ENCODE results near the gene DNM1. TPM values are rescaled to one million over a fixed set of nuclear protein-coding genes. Genes with fewer than 3 reads are reported as not detected.

Gene DNM1
- total and polyA plus RNA-seq, 7 donors, result 1.1 to 5.4 (median 2.1) TPM

GRCh38 chr9:128232528-128233428, 29.6 kb downstream of the DNM1 start:
- TF ChIP-seq CTCF (IDR thresholded peaks at IDR 0.05), result no peak
- no peaks in the 10 kb centered on the region for H3K4me1 ChIP-seq
- H3K9me3 ChIP-seq, result no peaks in the 10 kb centered on the region
- no peak for ATAC-seq
- no peak overlapping the region for H3K27ac ChIP-seq
- no peak for DNase-seq
- 77 to 82% (median 82%) methylated on average over 19 to 22 of the region's 22 CpGs for WGBS, 3 donors
- no peak overlapping the region for H3K4me3 ChIP-seq
- H3K27me3 ChIP-seq (ENCODE audit: insufficient read depth in 3 of 3, low read length in 2 of 3), result no peaks in the 10 kb centered on the region
- intact Hi-C loops (cut with DNase I), result no loop called here
- no peaks in the 10 kb centered on the region for H3K36me3 ChIP-seq (ENCODE audit: insufficient read depth in 1 of 2, low read depth in 1 of 2)

DNA sequence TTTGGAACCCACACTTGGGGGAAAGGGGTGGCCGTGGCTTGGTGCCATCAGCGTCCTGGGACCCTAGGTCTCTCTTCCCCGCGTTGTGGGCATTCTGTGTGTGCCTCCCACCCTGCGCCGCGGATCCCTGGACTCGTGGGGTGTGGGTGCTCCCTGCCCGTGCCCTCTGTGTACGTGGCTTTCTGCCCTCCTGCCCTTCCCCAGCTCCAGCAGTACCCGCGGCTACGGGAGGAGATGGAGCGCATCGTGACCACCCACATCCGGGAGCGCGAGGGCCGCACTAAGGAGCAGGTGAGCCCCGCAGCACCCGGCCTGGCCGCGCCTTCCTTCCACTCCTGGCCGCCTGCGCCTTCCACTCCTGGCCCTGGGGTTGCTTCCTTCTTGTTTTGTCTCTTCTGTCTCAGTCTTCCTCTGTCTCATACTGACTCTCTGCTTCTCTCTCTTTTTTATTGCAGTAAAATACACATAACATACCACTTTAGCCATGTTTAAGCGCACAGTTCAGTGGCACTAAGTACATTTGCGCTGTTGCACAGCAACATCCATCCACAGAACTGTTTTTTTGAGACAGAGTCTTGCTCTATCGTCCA, 30.7 kb downstream of the DNM1 start:
- Histone ChIP-seq H3K4me1 (no peaks in the 10 kb centered on the region), H3K36me3 (ENCODE audit: insufficient read depth in 1 of 2, low read depth in 1 of 2) (no peaks in the 10 kb centered on the region), H3K9me3 (no peaks in the 10 kb centered on the region), H3K27ac (no peak overlapping the region), H3K27me3 (ENCODE audit: insufficient read depth in 3 of 3, low read length in 2 of 3) (no peaks in the 10 kb centered on the region), H3K4me3 (no peak overlapping the region)
- intact Hi-C loops (cut with DNase I), result no loop called here
- DNase-seq (no peak), ATAC-seq (no peak)
- TF ChIP-seq CTCF (IDR thresholded peaks at IDR 0.05), result no peak
- WGBS, 3 donors, result 82 to 88% (median 83%) methylated on average over 28 of the region's 28 CpGs

DNA sequence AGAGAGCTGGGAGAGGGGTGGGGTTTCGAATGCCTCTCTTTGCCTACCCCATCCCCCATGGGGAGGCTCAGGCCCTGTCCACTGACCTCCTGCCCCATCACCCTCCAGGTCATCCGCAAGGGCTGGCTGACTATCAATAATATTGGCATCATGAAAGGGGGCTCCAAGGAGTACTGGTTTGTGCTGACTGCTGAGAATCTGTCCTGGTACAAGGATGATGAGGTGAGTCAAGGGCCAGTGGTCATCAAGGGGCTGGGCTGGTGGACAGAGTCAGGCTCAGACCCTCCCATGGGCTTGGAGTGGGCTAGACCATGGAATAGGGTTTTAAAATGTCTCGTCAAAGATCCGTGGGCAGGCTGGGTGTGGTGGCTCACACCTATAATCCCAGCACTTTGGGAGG, 38.9 kb downstream of the DNM1 start:
- ATAC-seq (no peak), DNase-seq (no peak)
- no peak for TF ChIP-seq CTCF (IDR thresholded peaks at IDR 0.05)
- no peaks in the 10 kb centered on the region for H3K9me3 ChIP-seq
- H3K4me3 ChIP-seq, result no peak overlapping the region
- intact Hi-C loops (cut with DNase I), result loop anchor here in 1 of 2 donors (10.0 kb wide), 1 partner anchor 63 kb away; no protein-coding TSS in a partner anchor
- WGBS, 3 donors, result 81 to 87% (median 85%) methylated on average over 4 of the region's 4 CpGs
- H3K27me3 ChIP-seq (ENCODE audit: insufficient read depth in 3 of 3, low read length in 2 of 3), result peaks cover 0 to 11% (median 1%) of the 10 kb centered on the region in 3 donors
- H3K27ac ChIP-seq, result no peak overlapping the region
- no peaks in the 10 kb centered on the region for H3K4me1 ChIP-seq
- no peaks in the 10 kb centered on the region for H3K36me3 ChIP-seq (ENCODE audit: insufficient read depth in 1 of 2, low read depth in 1 of 2)

- WGBS, 3 donors, result 45 to 70% (median 60%) methylated on average over 5 to 7 of the region's 7 CpGs
- DNase-seq (peak; percentile 70 to 75), ATAC-seq (peak in 3 of 4 donors; percentile 17 to 60 (median 19))
- no peaks in the 10 kb centered on the region for H3K9me3 ChIP-seq
- no peaks in the 10 kb centered on the region for H3K4me1 ChIP-seq
- no peak overlapping the region for H3K27ac ChIP-seq
- TF ChIP-seq CTCF (IDR thresholded peaks at IDR 0.05), result no peak
- no peak overlapping the region for H3K4me3 ChIP-seq
- H3K36me3 ChIP-seq (ENCODE audit: insufficient read depth in 1 of 2, low read depth in 1 of 2), result no peaks in the 10 kb centered on the region
- H3K27me3 ChIP-seq (ENCODE audit: insufficient read depth in 3 of 3, low read length in 2 of 3), result peaks cover 0 to 11% (median 1%) of the 10 kb centered on the region in 3 donors
- intact Hi-C loops (cut with DNase I), result loop anchor here in 1 of 2 donors (10.0 kb wide), 1 partner anchor 62 kb away; no protein-coding TSS in a partner anchor
Measured at GRCh38 chr9:128242828-128243214, 39.6 kb downstream of the DNM1 start.
